HepG2 (cell line): Measurements from ENCODE around the gene CAMTA1.

Experiments used
- BRCA1 ChIP-seq: sonication (generic); formaldehyde crosslinking; IDR thresholded peaks from 2 replicates; pipeline ENCODE4 v1.4.0; 2020; ENCODE audit warnings: missing genetic modification reagents
- NR2F1 ChIP-seq, 2 experiments: fragments of 450-650 bp in 1 of 2; formaldehyde crosslinking in 1 of 2; IDR thresholded peaks; 2 replicates each; pipeline versions ENCODE4 v1.5.0 to v1.6.1; 2016 to 2020; ENCODE audit warnings: mild to moderate bottlenecking in 1 of 2, missing compliant biosample characterization in 1 of 2, missing genetic modification reagents in 1 of 2, moderate library complexity in 1 of 2
- XBP1 ChIP-seq: sonication (generic); formaldehyde crosslinking; IDR thresholded peaks from 2 replicates; pipeline ENCODE4 v1.5.0; 2020; ENCODE audit warnings: missing genetic modification reagents
- ZNF792 ChIP-seq: IDR thresholded peaks from 2 replicates; pipeline ENCODE4 v1.6.1; 2016
- TF ChIP-seq, protein P1 (sequence below): IDR thresholded peaks from 2 replicates; pipeline ENCODE4 v1.6.1; 2012; ENCODE audit warnings: inconsistent platforms

DNA sequence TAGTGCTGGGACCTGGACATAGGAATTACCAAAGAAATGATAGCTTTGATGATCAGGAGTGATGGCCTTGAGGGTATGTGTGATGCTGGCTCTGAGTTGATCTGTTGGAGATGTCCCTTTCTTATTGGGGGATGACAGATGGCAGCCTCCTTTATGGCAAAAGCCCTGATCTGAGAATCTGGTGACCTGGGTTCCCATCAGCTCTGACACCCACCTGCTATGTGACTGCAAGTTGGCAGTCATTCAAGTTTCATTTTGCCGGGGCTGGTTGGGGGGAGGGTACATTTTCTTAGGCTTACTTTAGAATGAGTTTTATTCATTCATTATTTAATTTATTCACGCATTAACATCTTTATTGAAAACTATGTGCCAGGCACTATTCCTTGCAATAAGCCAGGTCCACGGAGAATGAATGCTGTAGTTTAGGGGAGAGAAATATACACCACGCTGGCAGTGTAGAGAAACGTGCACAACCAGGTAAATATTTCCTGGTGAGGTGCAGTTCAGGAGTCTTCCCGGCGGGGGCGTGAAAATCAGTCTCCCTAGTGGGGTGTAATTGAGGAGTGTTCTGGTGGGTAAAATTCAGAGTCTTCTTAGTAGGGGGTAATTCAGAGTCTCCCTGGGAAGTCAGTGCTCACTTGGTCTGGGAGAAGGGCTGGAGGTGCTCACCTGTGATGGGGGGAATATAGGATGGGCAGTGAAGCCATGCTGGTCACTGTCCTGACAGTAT is 401.3 kb downstream of the CAMTA1 start:
- TF ChIP-seq NR2F1 (CRISPR knock-in tag; IDR thresholded peaks at IDR 0.05) (no peak), ZNF792 (CRISPR knock-in tag) (no peak), BRCA1 (CRISPR knock-in tag) (no peak), XBP1 (CRISPR knock-in tag) (no peak)
- TF ChIP-seq, protein P1, sequence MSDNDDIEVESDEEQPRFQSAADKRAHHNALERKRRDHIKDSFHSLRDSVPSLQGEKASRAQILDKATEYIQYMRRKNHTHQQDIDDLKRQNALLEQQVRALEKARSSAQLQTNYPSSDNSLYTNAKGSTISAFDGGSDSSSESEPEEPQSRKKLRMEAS: no peak
